K562 (cell line): Measurements from ENCODE around the gene ANAPC16.

Experiments
- CHD2 ChIP-seq: IDR thresholded peaks from 2 replicates; pipeline ENCODE4 v1.6.1; 2011; ENCODE audit warnings: low read depth, low read length
- CTCF ChIP-seq, 3 experiments: IDR thresholded peaks in 2 of 3; conservative IDR thresholded peaks in 1 of 3; 2 replicates each; pipeline ENCODE4 v1.5.1; 2011 to 2012; ENCODE audit warnings: low read length in 3 of 3, mild to moderate bottlenecking in 3 of 3, control low read depth in 2 of 3, improper control_type of control experiment in 1 of 3, inconsistent platforms in 1 of 3, low read depth in 1 of 3, mixed read lengths in 1 of 3, moderate library complexity in 1 of 3; ENCODE audit not compliant: insufficient read depth in 2 of 3
- EZH2 ChIP-seq: IDR thresholded peaks from 2 replicates; pipeline ENCODE4 v1.6.1; 2012; ENCODE audit warnings: low read depth, mild to moderate bottlenecking, inconsistent platforms, low read length, borderline replicate concordance
- GABPB1 ChIP-seq: sonication (generic); formaldehyde crosslinking; IDR thresholded peaks from 2 replicates; pipeline ENCODE4 v1.8.0; 2022; ENCODE audit warnings: mild to moderate bottlenecking, missing genetic modification reagents
- MTF1 ChIP-seq: fragments of 250-450 bp; sonication (Bioruptor Pico); IDR thresholded peaks from 2 replicates; pipeline ENCODE4 v1.9.0; 2021; ENCODE audit warnings: moderate library complexity, mild to moderate bottlenecking, inconsistent platforms, borderline replicate concordance
- POLR2A ChIP-seq: fragments of 450-650 bp; conservative IDR thresholded peaks from 2 replicates; pipeline ENCODE4 v1.6.1; 2016
- REST ChIP-seq, 2 experiments: fragments of 450-650 bp; formaldehyde crosslinking in 1 of 2; IDR thresholded peaks; 2 replicates each; pipeline versions ENCODE4 v1.4.0 to v1.6.1; 2014 to 2020; ENCODE audit warnings: mild to moderate bottlenecking in 2 of 2, borderline replicate concordance in 1 of 2, low read depth in 1 of 2
- ZNF175 ChIP-seq: fragments of 200-800 bp; sonication (Bioruptor generic); IDR thresholded peaks from 2 replicates; pipeline ENCODE4 v1.6.1; 2016; ENCODE audit warnings: low read depth, mild to moderate bottlenecking, missing genetic modification characterization, missing compliant biosample characterization
- ZNF212 ChIP-seq: fragments of 450-650 bp; formaldehyde crosslinking; IDR thresholded peaks from 2 replicates; pipeline ENCODE4 v1.4.0; 2020; ENCODE audit warnings: mild to moderate bottlenecking

GRCh38 chr10:72264536-72264935 lies 48.7 kb downstream of the ANAPC16 start:
- TF ChIP-seq REST (IDR thresholded peaks at IDR 0.05; ENCODE audit: borderline replicate concordance) (no peak), REST (CRISPR knock-in tag; IDR thresholded peaks at IDR 0.05; ENCODE audit: low read depth) (no peak), CTCF (IDR thresholded peaks at IDR 0.05 in 2 of 3, conservative IDR thresholded peaks at IDR 0.05 in 1 of 3; ENCODE audit: insufficient read depth in 2 of 3, low read depth in 1 of 3, low read length in 3 of 3) (no peak), MTF1 (CRISPR knock-in tag) (no peak), CHD2 (no peak), ZNF175 (no peak), ZNF212 (no peak), GABPB1 (CRISPR knock-in tag) (no peak), EZH2 (no peak), POLR2A (no peak)
